GM10266 (cell line): Measurements from ENCODE around the gene GRAP.

Experiments used
- DNase-seq: peaks from one replicate; pipeline ENCODE4 v3.0.0; 2012; ENCODE audit errors: extremely low spot score
- TF ChIP-seq, protein P1 (sequence below): IDR thresholded peaks from 2 replicates; pipeline ENCODE4 v1.5.1; 2012; ENCODE audit warnings: mild to moderate bottlenecking, low read depth; ENCODE audit not compliant: control insufficient read depth, insufficient read depth; ENCODE audit errors: missing control alignments

GRAP gene

DNA sequence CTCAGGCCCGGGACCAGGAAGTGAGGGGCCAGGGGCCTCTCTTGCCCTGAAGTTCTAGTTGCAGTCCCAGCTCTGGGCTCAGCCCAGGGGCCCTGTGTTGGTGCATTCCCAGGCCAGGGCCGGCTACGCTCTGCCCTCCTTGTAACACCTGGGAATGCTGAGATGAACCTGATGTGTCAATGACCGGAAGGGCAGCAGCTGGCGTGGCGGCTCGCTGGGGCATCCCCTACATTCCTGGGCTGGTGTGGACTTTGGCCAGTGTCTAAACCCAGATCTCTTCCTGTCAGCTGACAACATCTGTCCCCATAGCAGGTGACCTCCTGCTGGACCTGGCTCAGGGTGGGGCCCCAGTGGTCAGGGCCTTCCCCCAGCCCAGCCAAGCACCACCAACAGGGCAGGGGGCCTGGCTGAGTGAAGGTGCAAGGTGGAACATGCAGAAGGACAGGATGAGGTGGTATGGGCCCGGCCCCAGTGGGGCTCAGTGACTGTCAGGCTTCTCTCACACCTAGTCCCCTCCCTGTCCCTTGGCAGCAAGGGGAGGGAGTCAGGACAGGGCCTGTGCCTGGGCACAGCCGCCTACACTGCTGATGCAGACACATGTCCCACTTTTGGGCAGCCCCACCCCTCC lies 58.1 kb downstream of the GRAP start:
- TF ChIP-seq, protein P1, sequence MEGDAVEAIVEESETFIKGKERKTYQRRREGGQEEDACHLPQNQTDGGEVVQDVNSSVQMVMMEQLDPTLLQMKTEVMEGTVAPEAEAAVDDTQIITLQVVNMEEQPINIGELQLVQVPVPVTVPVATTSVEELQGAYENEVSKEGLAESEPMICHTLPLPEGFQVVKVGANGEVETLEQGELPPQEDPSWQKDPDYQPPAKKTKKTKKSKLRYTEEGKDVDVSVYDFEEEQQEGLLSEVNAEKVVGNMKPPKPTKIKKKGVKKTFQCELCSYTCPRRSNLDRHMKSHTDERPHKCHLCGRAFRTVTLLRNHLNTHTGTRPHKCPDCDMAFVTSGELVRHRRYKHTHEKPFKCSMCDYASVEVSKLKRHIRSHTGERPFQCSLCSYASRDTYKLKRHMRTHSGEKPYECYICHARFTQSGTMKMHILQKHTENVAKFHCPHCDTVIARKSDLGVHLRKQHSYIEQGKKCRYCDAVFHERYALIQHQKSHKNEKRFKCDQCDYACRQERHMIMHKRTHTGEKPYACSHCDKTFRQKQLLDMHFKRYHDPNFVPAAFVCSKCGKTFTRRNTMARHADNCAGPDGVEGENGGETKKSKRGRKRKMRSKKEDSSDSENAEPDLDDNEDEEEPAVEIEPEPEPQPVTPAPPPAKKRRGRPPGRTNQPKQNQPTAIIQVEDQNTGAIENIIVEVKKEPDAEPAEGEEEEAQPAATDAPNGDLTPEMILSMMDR, result no peak
- no peak for DNase-seq

DNA sequence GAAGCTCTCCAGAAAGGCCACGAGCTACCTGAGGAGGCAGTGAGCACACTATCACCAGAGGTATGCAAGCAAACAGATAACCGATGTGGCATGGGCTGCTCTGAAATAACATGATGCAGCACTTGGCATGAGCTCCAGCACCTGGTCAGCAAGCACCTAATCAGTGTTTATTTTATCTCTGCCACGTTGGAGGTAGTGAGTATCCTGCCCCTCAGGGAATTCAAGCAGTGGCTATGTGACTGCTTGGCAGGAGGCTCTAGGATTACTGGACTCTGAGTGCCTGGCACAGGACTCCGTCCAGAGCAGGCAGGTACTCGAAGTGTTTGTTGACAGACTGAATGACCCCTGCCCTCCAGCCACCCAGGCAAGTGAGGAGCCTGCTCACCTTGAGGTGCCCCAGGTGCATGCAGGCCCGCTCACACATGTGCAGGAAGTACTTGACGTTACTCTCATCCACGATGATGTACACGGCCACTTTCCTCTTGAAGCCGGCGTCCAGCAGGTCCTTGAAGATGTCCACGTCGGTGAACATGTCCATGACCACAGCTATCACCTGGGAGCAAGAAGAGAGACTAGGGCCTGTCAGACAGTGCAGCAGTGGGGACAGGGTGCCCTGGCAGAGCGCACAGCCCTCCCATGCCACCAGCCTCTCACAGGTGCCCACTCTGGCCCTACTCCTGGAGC lies 58.8 kb downstream of the GRAP start:
- TF ChIP-seq, protein P1, result no peak
- DNase-seq, result no peak

DNA sequence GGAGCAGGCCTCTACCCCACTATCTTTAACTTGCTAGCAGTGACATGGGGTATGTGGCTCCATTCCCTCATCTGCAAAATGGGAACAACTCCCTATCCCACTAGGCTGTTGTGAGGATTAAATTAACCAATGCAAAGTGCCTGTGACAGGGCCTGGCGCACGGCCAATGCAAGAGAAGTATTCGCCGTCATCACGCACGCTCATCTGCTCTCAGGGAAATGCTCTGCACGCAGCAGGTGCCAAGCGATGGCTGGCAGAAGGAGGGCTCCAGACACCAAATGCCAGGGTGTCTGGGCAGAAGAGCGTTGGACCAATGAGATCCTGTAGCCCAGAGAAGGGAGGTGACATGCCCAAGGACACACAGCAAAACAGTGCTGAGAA lies 59.5 kb downstream of the GRAP start:
- no peak for DNase-seq
- TF ChIP-seq, protein P1, result no peak

DNA sequence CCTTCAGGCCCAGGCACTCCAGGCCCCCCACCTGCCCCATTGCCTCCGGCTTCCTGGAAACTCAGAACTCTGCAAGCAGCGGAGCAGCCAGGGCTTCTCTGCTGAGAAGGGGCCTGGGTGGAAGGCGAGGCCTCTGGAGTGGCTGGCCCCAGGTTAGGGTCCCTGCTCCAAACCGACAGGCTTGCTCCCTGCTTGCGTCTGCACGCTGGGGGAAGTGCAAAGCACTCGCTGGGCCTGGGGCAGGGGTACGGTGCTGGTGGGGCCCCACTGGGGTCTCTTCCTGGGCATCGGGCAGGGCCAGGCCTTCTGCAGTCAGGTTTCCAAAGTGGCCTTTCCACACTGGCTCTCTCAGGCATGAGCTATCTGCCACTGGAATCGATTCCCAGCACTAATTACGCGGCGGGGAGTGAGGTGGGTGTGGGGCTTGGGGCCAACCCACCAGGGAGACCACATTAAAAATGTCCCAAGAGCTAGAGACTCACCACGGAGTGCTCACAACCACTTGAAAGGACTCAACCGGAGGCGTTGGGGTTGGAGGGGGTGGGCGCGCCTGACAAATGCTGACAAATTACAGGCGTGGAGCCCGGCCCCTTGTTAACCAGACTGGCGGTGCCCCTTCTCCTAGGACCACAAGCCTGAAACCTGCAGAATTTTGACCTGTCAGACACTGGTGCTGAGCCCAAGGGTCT lies 60.1 kb downstream of the GRAP start:
- TF ChIP-seq, protein P1, result no peak
- DNase-seq, result no peak

DNA sequence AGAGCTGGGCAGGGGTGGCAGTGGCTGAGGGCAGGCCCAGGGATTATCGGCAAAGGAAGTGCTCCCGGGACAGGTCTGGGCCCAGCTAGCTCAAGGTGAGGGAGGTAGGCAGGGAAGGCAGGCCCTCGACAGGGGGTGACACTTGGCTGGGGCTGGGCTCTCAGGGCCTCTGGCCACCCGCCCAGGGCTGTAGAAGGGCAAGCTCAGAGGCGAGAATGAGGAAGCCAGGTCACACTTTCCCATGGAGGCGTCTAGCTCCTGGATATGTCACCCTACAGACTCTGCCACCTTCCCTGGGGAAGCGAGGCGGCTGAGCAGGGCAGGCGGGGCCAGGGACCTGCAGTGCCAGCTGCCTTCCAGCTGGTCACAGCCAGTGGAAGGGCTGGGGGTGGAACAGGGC lies 61.3 kb downstream of the GRAP start:
- TF ChIP-seq, protein P1, result no peak
- no peak for DNase-seq

DNA sequence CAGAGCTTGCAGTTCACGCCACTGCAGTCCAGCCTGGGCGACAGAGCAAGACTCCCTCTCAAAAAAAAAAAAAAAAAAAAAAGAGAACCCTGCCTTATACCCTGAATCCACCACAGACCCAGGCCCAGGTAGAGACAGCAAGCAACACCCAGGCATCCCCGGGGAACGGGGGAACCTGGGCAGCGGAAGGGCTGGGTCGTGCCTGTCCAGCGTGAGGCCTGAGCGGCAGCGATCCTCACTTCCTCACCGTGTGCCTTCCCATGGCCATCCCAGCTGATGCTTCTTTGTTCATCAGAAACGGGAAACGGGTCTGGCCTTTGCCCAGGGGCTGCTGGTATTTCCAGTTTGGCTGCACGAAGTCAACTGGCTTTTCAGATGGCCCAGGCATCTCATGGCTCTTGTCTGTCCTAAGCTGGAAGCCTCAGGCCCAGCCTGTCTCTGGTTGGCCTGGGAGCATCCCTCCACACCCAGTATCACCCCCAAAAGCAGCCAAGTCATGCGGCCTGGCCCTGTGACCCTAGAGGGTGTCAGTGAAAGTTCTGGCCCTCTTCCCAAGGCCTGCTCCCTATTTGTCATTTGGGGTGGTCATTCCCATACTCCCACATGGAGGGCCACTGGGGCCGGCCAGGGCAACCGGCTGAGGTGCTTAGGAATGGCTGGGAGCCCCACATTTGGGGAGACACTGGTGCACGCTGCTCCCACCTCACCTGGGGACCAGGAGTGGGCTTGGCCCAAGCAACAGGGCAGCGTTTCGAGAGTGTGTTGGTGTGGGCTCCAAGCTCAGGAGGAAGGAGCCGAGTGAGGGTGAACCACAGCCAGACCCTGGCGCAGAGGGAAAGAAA lies 62.3 kb downstream of the GRAP start:
- no peak for DNase-seq
- TF ChIP-seq, protein P1, result no peak
